Neural crest cell (in vitro differentiated cells): ENCODE data around the gene USP10. TPM values are rescaled to one million over a fixed set of nuclear protein-coding genes. Genes with fewer than 3 reads are reported as not detected.

ENCODE experiments used
- DNase-seq: peaks from one replicate; pipeline ENCODE4 v3.0.0; 2021; ENCODE audit warnings: low read depth, mixed read lengths, low spot score
- H3K27ac Mint-ChIP-seq: one replicate; pipeline ENCODE4 v1.8.0; 2021; ENCODE audit warnings: mild to moderate bottlenecking, mixed read lengths; ENCODE audit not compliant: unreplicated experiment
- H3K27me3 Mint-ChIP-seq: 2 replicates; pipeline ENCODE4 v1.8.0; 2021; ENCODE audit warnings: low read depth, mild to moderate bottlenecking, mixed read lengths
- H3K36me3 Mint-ChIP-seq: 2 replicates; pipeline ENCODE4 v1.8.0; 2021; ENCODE audit warnings: low read depth, mild to moderate bottlenecking, mixed read lengths
- H3K4me1 Mint-ChIP-seq: 2 replicates; pipeline ENCODE4 v1.8.0; 2021; ENCODE audit warnings: mixed read lengths
- H3K4me3 Mint-ChIP-seq: one replicate; pipeline ENCODE4 v1.8.0; 2021; ENCODE audit warnings: mild to moderate bottlenecking, mixed read lengths
- H3K9me3 Mint-ChIP-seq: 2 replicates; pipeline ENCODE4 v1.8.0; 2021; ENCODE audit warnings: mixed read lengths
- total RNA-seq: library from RNA; stranded (reverse); gene quantifications from 2 replicates; pipeline ENCODE4 v1.2.1, GENCODE V29; 2021
- TF ChIP-seq, protein P1 (sequence below): fragments of 200-600 bp; sonication (generic); conservative IDR thresholded peaks from 2 replicates; pipeline ENCODE4 v1.5.0; 2021; ENCODE audit warnings: antibody characterized with exemption, mild to moderate bottlenecking

The USP10 gene
- total RNA-seq, 1 donor from 2014 or later, result 149 TPM

DNA sequence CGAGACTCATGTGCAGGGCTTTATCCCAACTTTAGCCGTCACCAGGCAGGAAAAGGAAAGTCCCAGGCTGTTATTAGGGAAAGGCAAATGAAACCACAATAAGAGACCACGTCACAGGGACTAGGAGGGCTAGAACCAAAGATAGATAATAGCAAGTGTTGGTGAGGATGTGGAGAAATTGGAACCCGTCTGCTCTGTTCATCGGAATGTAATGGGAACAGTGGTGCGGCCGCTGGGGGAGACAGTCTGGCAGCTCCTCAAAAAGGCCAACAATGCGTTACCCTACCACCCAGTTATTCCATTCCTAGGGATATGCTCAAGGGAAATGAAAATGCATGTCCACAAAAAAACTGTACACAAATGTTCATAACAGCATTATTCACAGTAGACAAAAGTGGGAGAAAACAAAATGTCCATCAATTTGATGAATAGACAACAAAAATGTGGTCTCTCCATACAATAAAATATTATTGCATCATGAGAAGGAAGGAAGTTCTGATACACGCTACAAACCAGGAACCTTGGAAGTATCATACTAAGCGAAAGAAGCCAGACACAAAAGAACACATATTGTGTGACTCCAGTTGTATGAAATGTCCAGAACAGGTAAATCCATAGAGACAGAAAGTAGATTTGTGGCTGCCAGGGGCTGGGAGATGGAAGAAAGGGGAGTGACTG is 19.5 kb upstream of the USP10 start:
- no peak for DNase-seq

DNA sequence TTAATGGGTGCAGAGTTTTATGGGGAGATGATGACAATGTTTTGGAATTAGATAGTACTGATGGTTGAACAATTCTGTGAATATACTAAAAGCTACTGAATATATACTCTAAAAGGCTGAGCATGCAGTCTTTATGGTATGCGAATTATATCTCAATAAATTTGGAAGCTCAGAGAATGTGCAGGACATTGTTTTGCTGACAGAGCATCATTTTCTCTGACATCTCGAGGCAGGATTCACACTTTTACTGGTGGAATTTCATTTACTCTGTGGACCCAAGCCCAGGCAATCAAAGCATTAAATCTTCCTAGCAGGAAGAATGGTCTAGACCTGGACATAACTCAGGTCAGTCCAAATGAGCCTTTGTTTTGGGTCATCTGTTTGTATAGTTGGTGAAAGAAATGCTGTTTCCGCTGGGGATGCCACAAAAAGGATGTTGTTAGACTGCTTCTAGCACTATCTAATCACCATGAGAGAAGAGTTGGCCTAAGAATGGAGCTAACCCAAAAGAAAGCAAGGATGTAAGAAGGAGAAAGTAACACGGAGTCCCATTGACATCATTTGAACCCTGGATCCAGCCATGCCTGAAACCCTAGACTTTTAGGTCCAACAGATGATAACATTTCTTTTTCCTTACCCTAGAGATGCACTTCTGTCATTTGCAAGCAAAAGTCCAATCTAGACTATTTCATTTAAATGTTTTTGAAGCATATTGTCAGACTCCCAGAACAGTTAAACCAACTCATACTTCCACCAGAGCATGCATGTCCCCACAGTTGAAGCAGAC is 18.8 kb upstream of the USP10 start:
- TF ChIP-seq, protein P1, sequence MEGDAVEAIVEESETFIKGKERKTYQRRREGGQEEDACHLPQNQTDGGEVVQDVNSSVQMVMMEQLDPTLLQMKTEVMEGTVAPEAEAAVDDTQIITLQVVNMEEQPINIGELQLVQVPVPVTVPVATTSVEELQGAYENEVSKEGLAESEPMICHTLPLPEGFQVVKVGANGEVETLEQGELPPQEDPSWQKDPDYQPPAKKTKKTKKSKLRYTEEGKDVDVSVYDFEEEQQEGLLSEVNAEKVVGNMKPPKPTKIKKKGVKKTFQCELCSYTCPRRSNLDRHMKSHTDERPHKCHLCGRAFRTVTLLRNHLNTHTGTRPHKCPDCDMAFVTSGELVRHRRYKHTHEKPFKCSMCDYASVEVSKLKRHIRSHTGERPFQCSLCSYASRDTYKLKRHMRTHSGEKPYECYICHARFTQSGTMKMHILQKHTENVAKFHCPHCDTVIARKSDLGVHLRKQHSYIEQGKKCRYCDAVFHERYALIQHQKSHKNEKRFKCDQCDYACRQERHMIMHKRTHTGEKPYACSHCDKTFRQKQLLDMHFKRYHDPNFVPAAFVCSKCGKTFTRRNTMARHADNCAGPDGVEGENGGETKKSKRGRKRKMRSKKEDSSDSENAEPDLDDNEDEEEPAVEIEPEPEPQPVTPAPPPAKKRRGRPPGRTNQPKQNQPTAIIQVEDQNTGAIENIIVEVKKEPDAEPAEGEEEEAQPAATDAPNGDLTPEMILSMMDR, result no peak
- Mint-ChIP-seq H3K4me1 (peaks cover 10% of the 10 kb centered on the region), H3K9me3 (no peaks in the 10 kb centered on the region), H3K36me3 (no peaks in the 10 kb centered on the region), H3K4me3 (no peak overlapping the region), H3K27me3 (peaks cover 22% of the 10 kb centered on the region), H3K27ac (no peak overlapping the region)
- no peak for DNase-seq

More for the DNA sequence above, 19.5 kb upstream of the USP10 start:
- Mint-ChIP-seq H3K27ac (no peak overlapping the region), H3K4me3 (no peak overlapping the region), H3K27me3 (peaks cover 22% of the 10 kb centered on the region), H3K36me3 (no peaks in the 10 kb centered on the region), H3K4me1 (peaks cover 10% of the 10 kb centered on the region), H3K9me3 (no peaks in the 10 kb centered on the region)
- TF ChIP-seq, protein P1, result no peak

DNA sequence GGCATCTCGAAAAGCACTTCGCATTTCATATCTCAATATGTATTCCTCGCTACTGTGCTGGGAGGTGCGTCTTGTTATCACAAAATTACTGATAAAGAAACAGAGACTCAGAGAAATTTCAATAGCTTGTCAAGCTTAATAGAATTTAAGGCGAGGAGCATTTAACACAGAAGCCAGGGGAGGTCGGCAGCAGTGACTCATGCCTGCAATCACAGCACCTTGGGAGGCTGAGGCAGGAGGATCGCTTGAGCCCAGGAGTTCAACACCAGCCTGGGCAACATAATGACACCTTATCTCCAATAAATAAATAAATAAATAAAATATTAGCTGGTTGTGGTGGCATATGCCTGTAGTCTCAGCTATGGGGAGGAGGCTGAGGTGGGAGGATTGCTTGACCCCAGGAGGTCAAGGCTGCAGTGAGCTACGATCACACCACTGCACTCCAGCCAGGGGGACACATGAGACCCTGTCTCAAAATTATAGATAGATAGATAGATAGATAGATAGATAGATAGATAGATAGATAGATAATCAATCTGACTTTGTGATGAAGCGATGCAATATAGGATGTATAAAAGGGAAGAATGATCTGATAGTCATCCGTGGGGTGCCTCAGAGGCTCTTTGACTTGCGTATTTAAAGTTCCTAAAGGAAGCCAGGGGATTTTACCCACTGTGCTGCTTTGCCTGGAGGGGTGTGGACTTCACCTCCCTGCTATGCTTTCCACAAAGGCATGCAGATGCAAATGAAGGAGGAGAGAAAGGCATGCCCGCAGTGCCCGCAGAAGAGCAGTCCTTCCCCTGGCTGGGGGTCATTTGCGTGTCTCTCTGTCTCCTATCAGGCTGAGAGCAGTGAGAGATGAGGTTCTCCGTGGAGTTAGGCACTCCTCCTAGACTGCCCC is 15.9 kb upstream of the USP10 start:
- Mint-ChIP-seq H3K4me1 (peaks cover 19% of the 10 kb centered on the region), H3K9me3 (peaks cover 2% of the 10 kb centered on the region), H3K27me3 (peaks cover 17% of the 10 kb centered on the region), H3K27ac (no peak overlapping the region), H3K4me3 (no peak overlapping the region), H3K36me3 (no peaks in the 10 kb centered on the region)
- TF ChIP-seq, protein P1, result no peak
- DNase-seq, result no peak

DNA sequence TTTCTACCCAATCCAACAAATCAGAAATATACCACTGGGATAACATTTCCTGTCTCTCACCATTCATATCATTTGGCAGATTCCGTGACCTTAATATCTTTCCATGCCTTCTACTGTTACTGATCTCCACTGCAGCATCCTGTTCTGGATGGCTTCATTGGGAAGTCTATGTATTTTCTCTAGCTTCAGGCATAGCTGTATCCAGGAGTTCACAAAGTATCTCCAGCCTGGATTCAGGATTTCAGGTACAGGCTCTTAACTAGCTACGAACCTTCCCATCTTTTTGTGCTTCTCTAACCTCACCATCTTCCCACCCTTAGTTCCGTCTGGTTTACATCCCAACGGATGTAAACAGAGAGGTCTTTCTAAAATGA is 15.2 kb upstream of the USP10 start:
- no peak for DNase-seq
- Mint-ChIP-seq H3K27me3 (peaks cover 17% of the 10 kb centered on the region), H3K4me3 (no peak overlapping the region), H3K36me3 (no peaks in the 10 kb centered on the region), H3K27ac (no peak overlapping the region), H3K4me1 (peaks cover 19% of the 10 kb centered on the region), H3K9me3 (peaks cover 4% of the 10 kb centered on the region)
- TF ChIP-seq, protein P1, result no peak

DNA sequence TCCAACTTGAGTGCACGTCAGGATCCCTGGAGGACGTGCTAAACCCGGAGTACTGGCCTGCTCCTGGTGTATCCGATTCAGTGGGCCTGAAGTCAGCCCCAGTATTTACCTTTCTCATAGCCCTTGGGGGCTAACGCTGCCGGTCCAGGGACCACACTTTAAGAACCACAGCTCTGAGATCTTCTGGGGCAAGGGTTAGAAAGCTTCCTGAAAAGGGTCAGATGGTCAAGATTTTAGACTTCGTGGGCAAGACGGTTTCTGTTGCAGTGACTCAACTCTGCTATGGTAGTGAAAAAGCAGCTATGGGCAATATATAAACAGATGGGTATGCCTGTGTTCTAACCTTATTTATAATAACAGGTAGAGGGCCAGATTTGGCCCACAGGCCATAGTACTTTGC is 14.6 kb upstream of the USP10 start:
- DNase-seq, result no peak
- H3K27me3 Mint-ChIP-seq, result peaks cover 17% of the 10 kb centered on the region
- no peaks in the 10 kb centered on the region for H3K36me3 Mint-ChIP-seq
- H3K27ac Mint-ChIP-seq, result no peak overlapping the region
- TF ChIP-seq, protein P1, result no peak
- peaks cover 19% of the 10 kb centered on the region for H3K4me1 Mint-ChIP-seq
- H3K4me3 Mint-ChIP-seq, result no peak overlapping the region
- H3K9me3 Mint-ChIP-seq, result peaks cover 4% of the 10 kb centered on the region
